ENCODE data around the gene RHOT2.

DNA sequence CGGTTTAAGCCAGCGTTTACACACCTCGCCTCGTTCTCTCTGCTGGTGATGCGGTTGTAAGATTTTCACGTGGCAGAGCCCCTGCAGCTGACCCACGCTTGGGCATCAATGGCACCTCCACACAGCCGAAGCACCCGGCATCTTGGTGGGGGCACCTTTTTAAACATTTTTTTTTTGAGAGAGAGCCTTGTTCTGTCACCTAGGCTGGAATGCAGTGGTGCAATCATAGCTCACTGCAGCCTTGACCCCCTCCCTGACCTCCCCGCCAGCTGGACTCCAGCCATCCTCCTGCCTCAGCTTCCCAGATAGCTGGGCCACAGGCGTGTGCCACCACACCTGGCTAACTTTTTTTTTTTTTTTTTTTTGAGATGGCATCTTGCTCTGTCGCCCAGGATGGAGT lies 13.9 kb upstream of the RHOT2 start:
- TF ChIP-seq, protein P1, sequence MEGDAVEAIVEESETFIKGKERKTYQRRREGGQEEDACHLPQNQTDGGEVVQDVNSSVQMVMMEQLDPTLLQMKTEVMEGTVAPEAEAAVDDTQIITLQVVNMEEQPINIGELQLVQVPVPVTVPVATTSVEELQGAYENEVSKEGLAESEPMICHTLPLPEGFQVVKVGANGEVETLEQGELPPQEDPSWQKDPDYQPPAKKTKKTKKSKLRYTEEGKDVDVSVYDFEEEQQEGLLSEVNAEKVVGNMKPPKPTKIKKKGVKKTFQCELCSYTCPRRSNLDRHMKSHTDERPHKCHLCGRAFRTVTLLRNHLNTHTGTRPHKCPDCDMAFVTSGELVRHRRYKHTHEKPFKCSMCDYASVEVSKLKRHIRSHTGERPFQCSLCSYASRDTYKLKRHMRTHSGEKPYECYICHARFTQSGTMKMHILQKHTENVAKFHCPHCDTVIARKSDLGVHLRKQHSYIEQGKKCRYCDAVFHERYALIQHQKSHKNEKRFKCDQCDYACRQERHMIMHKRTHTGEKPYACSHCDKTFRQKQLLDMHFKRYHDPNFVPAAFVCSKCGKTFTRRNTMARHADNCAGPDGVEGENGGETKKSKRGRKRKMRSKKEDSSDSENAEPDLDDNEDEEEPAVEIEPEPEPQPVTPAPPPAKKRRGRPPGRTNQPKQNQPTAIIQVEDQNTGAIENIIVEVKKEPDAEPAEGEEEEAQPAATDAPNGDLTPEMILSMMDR (IDR thresholded peaks at IDR 0.05): no peak
- no peak for TF ChIP-seq POLR2A (IDR thresholded peaks at IDR 0.05)

Data from uterus (tissue), 2 donors.